ENCODE measurements around the gene USP3. TPM values are rescaled to one million over a fixed set of nuclear protein-coding genes. Genes with fewer than 3 reads are reported as not detected.

USP3 gene
- total and polyA plus RNA-seq, 9 of the 15 experiments (the other 6 are each of a cell fraction or from before 2014, with no cell fraction given) = 17.3 to 54.3 (median 34.8) TPM

- TF ChIP-seq REST (IDR thresholded peaks at IDR 0.05; ENCODE audit: borderline replicate concordance) (peak; percentile 34; the same call in 1 of the 2 replicates), REST (CRISPR knock-in tag; IDR thresholded peaks at IDR 0.05; ENCODE audit: low read depth) (no peak), ETV6 (IDR thresholded peaks at IDR 0.05; ENCODE audit: borderline replicate concordance in 1 of 2, low read depth in 2 of 2, low read length in 1 of 2) (peak; percentile 93 to 96), ETV6 (CRISPR knock-in tag; IDR thresholded peaks at IDR 0.05; ENCODE audit: borderline replicate concordance) (no peak), ZFP1 (CRISPR knock-in tag; IDR thresholded peaks at IDR 0.05) (no peak), ZNF780A (CRISPR knock-in tag; IDR thresholded peaks at IDR 0.05) (no peak), GATA2 (CRISPR knock-in tag; IDR thresholded peaks at IDR 0.05) (0 out of 2 replicates have a peak, but pooled peaks have one; percentile 13), DPF2 (IDR thresholded peaks at IDR 0.05) (no peak; the same call in 1 of the 2 replicates), HIVEP1 (CRISPR knock-in tag; IDR thresholded peaks at IDR 0.05) (no peak), TBL1XR1 (IDR thresholded peaks at IDR 0.05; ENCODE audit: low read length in 2 of 2) (peak in 1 of 2 experiments; percentile 47; a peak in 1 of 4 replicates), SNAPC5 (CRISPR knock-in tag; IDR thresholded peaks at IDR 0.05) (no peak), SMARCC2 (IDR thresholded peaks at IDR 0.05; ENCODE audit: low read depth) (no peak), U2AF1 (optimal IDR thresholded peaks at IDR 0.05; ENCODE audit: low read depth, low read length) (no peak), ZNF263 (CRISPR knock-in tag; IDR thresholded peaks at IDR 0.05; ENCODE audit: borderline replicate concordance) (peak; percentile 65; the same call in 1 of the 2 replicates), FIP1L1 (IDR thresholded peaks at IDR 0.05; ENCODE audit: low read depth, low read length, poor library complexity, severe bottlenecking) (no peak)
- TF ChIP-seq, protein P1, sequence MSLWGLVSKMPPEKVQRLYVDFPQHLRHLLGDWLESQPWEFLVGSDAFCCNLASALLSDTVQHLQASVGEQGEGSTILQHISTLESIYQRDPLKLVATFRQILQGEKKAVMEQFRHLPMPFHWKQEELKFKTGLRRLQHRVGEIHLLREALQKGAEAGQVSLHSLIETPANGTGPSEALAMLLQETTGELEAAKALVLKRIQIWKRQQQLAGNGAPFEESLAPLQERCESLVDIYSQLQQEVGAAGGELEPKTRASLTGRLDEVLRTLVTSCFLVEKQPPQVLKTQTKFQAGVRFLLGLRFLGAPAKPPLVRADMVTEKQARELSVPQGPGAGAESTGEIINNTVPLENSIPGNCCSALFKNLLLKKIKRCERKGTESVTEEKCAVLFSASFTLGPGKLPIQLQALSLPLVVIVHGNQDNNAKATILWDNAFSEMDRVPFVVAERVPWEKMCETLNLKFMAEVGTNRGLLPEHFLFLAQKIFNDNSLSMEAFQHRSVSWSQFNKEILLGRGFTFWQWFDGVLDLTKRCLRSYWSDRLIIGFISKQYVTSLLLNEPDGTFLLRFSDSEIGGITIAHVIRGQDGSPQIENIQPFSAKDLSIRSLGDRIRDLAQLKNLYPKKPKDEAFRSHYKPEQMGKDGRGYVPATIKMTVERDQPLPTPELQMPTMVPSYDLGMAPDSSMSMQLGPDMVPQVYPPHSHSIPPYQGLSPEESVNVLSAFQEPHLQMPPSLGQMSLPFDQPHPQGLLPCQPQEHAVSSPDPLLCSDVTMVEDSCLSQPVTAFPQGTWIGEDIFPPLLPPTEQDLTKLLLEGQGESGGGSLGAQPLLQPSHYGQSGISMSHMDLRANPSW (CRISPR knock-in tag; IDR thresholded peaks at IDR 0.05) = no peak
These were observed 1.3 kb upstream of the USP3 start (continued) for GRCh38 chr15:63502843-63503738.

All from K562 (cell line).